Endothelial cell of umbilical vein (primary cell): Measurements from ENCODE around the gene ARMC8. TPM values are rescaled to one million over a fixed set of nuclear protein-coding genes. Genes with fewer than 3 reads are reported as not detected.

Experiments
- BruUV-seq: library from RNA; stranded (reverse); fragments of 400-500 nt; replicated peaks from 2 replicates; lab custom pipeline; 2021; lab: Mats Ljungman, UMichigan
- CTCF ChIA-PET: fragments of 300-600, 350-600 bp; sonication (Branson Sonifier 250); formaldehyde crosslinking; loops from one replicate; lab custom pipeline; 2021; ENCODE audit warnings: antibody characterized with exemption, inconsistent platforms; lab: Charles Lee
- POLR2A ChIA-PET: fragments of 300-600, 350-600 bp; sonication (Branson Sonifier 250); formaldehyde crosslinking; loops from one replicate; lab custom pipeline; 2021; ENCODE audit warnings: antibody characterized with exemption, inconsistent platforms; lab: Charles Lee
- DNase-seq: peaks from one replicate; pipeline ENCODE4 v3.0.0-alpha.2; 2011; ENCODE audit warnings: low read depth, low spot score
- FAIRE-seq: peaks from 2 replicates; lab custom pipeline; 2011; peaks lifted over from hg19 to GRCh38; lab: Jason Lieb, UNC
- H2AFZ ChIP-seq: 2 replicates; pipeline ENCODE4 v1.6.0; 2012; ENCODE audit warnings: low read depth, low read length, control low read depth, inconsistent platforms
- H3K27ac ChIP-seq: 2 replicates; pipeline ENCODE4 v1.5.1; 2011; ENCODE audit warnings: low read depth, mild to moderate bottlenecking, control low read depth, low read length, moderate library complexity; ENCODE audit not compliant: insufficient read depth
- H3K27me3 ChIP-seq, 2 experiments: 2 replicates each; pipeline versions ENCODE4 v1.6.0 to v1.6.1; 2011; ENCODE audit warnings: low read length in 2 of 2, mixed read lengths in 1 of 2; ENCODE audit not compliant: control insufficient read depth in 2 of 2, insufficient read depth in 2 of 2
- H3K36me3 ChIP-seq, 2 experiments: 2 replicates in 1 of 2; 3 replicates in 1 of 2; pipeline ENCODE4 v1.5.1; 2011; ENCODE audit warnings: low read length in 2 of 2, mild to moderate bottlenecking in 1 of 2, moderate library complexity in 1 of 2; ENCODE audit not compliant: control insufficient read depth in 2 of 2, insufficient read depth in 2 of 2; ENCODE audit errors: extremely low read depth in 1 of 2
- H3K4me1 ChIP-seq: 3 replicates; pipeline ENCODE4 v1.5.1; 2011; ENCODE audit warnings: mild to moderate bottlenecking, low read length; ENCODE audit not compliant: control insufficient read depth, insufficient read depth; ENCODE audit errors: extremely low read depth
- H3K4me2 ChIP-seq: 2 replicates; pipeline ENCODE4 v1.6.1; 2011; ENCODE audit warnings: low read length, control low read depth, mixed read lengths; ENCODE audit not compliant: insufficient read depth
- H3K4me3 ChIP-seq, 3 experiments: fragments of 200-600 bp in 1 of 3; sonication (generic), shearing (Covaris generic) in 1 of 3; replicated peaks in 1 of 3; 2 replicates each; pipeline ENCODE4 v1.5.1; 2011 to 2016; ENCODE audit warnings: control low read depth in 3 of 3, low read length in 3 of 3, mild to moderate bottlenecking in 2 of 3, inconsistent platforms in 1 of 3, low read depth in 1 of 3, moderate library complexity in 1 of 3; ENCODE audit not compliant: insufficient read depth in 1 of 3
- H3K79me2 ChIP-seq: 2 replicates; pipeline ENCODE4 v1.6.0; 2012; ENCODE audit warnings: low read length, inconsistent platforms; ENCODE audit not compliant: control insufficient read depth, insufficient read depth
- H3K9ac ChIP-seq: replicated peaks from 2 replicates; pipeline ENCODE3; 2011; ENCODE audit warnings: low read length, control low read depth; ENCODE audit not compliant: insufficient read depth; ENCODE audit errors: extremely low read depth
- H3K9me1 ChIP-seq: replicated peaks from 3 replicates; pipeline ENCODE4 v1.6.0; 2011; ENCODE audit warnings: mild to moderate bottlenecking, low read length; ENCODE audit not compliant: control insufficient read depth, insufficient read depth; ENCODE audit errors: extremely low read depth
- H3K9me3 ChIP-seq: replicated peaks from 2 replicates; pipeline ENCODE4 v1.5.1; 2012; ENCODE audit warnings: low read length, inconsistent platforms; ENCODE audit not compliant: control insufficient read depth, insufficient read depth
- H4K20me1 ChIP-seq: replicated peaks from 2 replicates; pipeline ENCODE3; 2011; ENCODE audit warnings: mild to moderate bottlenecking, low read length; ENCODE audit not compliant: control insufficient read depth, insufficient read depth; ENCODE audit errors: extremely low read depth
- EZH2 ChIP-seq: IDR thresholded peaks from 2 replicates; pipeline ENCODE4 v1.6.1; 2012; ENCODE audit warnings: borderline replicate concordance, low read depth, mild to moderate bottlenecking, moderate library complexity, low read length, inconsistent platforms; ENCODE audit not compliant: severe bottlenecking
- FOS ChIP-seq: IDR thresholded peaks from 2 replicates; pipeline ENCODE4 v1.6.1; 2011; ENCODE audit warnings: mild to moderate bottlenecking, low read length, moderate library complexity, borderline replicate concordance; ENCODE audit not compliant: insufficient read depth
- GATA2 ChIP-seq: IDR thresholded peaks from 2 replicates; pipeline ENCODE4 v1.7.0; 2011; ENCODE audit warnings: low read depth, mild to moderate bottlenecking, moderate library complexity, mixed read lengths, low read length; ENCODE audit not compliant: insufficient read length, insufficient read depth
- JUN ChIP-seq: IDR thresholded peaks from 2 replicates; pipeline ENCODE4 v1.6.1; 2011; ENCODE audit warnings: borderline replicate concordance, low read depth; ENCODE audit not compliant: insufficient read length, insufficient read depth
- MYC ChIP-seq: IDR thresholded peaks from one replicate; pipeline ENCODE4 v1.6.1; 2011; ENCODE audit warnings: mild to moderate bottlenecking, low read depth, low read length
- POLR2A ChIP-seq: IDR thresholded peaks from 2 replicates; pipeline ENCODE4 v1.6.1; 2012; ENCODE audit warnings: low read depth, mild to moderate bottlenecking, control low read depth, low read length
- POLR2AphosphoS5 ChIP-seq: IDR thresholded peaks from 2 replicates; pipeline ENCODE4 v1.6.1; 2012; ENCODE audit warnings: low read depth, mild to moderate bottlenecking, control low read depth, low read length, moderate library complexity; ENCODE audit not compliant: insufficient read depth
- dilution Hi-C: fragments of 300-500 bp; cut with MboI; formaldehyde crosslinking; loops from one replicate; pipeline ENCODE4 v1.15.0; 2019; ENCODE audit warnings: low sequenced_read_pairs; ENCODE audit not compliant: extremely low pct_ligation_motif_present
- intact Hi-C: fragments of 100-400 bp; cut with micrococcal nuclease; formaldehyde crosslinking; loops from one replicate; pipeline ENCODE4 v1.10.0; 2022
- polyA plus RNA-seq, 4 experiments: library from polyadenylated mRNA; depleted of rRNA in 3 of 4; stranded (reverse) in 3 of 4; unstranded in 1 of 4; fragments of >200 nt; gene quantifications; 2 replicates each; pipeline versions ENCODE4 v1.2.1 to v1.2.3, GENCODE V29; 2011 to 2012; ENCODE audit warnings: missing spikeins in 1 of 4
- total RNA-seq: library from RNA; stranded (reverse); gene quantifications from 2 replicates; pipeline ENCODE4 v1.2.3, GENCODE V29; 2021
- TF ChIP-seq, protein P1 (sequence below), 2 donors: IDR thresholded peaks; 1 replicate in 1 of 2; 2 replicates in 1 of 2; pipeline ENCODE4 v1.5.1; 2011; ENCODE audit warnings: low read length in 2 of 2, mild to moderate bottlenecking in 2 of 2, moderate library complexity in 2 of 2, control low read depth in 1 of 2, inconsistent platforms in 1 of 2, low read depth in 1 of 2; ENCODE audit not compliant: insufficient read depth in 1 of 2; ENCODE audit errors: extremely low read depth in 1 of 2
- TF ChIP-seq, protein P2 (sequence below): IDR thresholded peaks from 2 replicates; pipeline ENCODE4 v1.6.1; 2011; ENCODE audit not compliant: insufficient read depth, insufficient read length

The ARMC8 gene
- total and polyA plus RNA-seq, 2 donors (not counting 3 experiments of a cell fraction or from before 2014, with no cell fraction given) = 39.6 to 46.0 TPM

DNA sequence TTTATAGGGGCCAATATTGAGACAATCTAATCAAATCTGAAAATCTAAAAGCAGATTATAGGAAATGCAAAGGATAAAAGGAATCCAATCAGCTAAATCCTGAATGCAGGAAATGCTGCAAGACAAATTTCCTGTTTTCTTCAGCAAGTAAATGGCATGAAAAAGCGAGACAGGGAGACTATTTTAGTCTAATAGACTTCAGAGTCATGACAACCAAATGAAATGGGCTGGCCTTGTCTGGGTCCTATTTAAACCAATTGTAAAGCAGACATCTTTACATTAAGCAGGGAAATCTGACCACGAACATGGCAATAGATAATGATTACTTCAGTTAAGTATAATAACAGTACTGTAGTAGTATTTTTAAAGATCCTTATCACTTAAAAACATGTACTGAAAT, 14.5 kb upstream of the ARMC8 start:
- no peak for DNase-seq
- Histone ChIP-seq H3K9ac (no peak overlapping the region), H3K36me3 (no peaks in the 10 kb centered on the region), H3K27me3 (no peaks in the 10 kb centered on the region), H3K4me2 (no peak overlapping the region), H4K20me1 (no peaks in the 10 kb centered on the region), H3K27ac (no peak overlapping the region), H3K9me1 (no peaks in the 10 kb centered on the region), H2AFZ (no peak overlapping the region), H3K4me3 (no peak overlapping the region), H3K79me2 (peaks cover 17% of the 10 kb centered on the region), H3K4me1 (peaks cover 13% of the 10 kb centered on the region), H3K9me3 (no peaks in the 10 kb centered on the region)
- TF ChIP-seq MYC = no peak
- TF ChIP-seq, protein P1, sequence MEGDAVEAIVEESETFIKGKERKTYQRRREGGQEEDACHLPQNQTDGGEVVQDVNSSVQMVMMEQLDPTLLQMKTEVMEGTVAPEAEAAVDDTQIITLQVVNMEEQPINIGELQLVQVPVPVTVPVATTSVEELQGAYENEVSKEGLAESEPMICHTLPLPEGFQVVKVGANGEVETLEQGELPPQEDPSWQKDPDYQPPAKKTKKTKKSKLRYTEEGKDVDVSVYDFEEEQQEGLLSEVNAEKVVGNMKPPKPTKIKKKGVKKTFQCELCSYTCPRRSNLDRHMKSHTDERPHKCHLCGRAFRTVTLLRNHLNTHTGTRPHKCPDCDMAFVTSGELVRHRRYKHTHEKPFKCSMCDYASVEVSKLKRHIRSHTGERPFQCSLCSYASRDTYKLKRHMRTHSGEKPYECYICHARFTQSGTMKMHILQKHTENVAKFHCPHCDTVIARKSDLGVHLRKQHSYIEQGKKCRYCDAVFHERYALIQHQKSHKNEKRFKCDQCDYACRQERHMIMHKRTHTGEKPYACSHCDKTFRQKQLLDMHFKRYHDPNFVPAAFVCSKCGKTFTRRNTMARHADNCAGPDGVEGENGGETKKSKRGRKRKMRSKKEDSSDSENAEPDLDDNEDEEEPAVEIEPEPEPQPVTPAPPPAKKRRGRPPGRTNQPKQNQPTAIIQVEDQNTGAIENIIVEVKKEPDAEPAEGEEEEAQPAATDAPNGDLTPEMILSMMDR (IDR thresholded peaks at IDR 0.05; ENCODE audit: extremely low read depth in 1 of 2, insufficient read depth in 1 of 2, low read depth in 1 of 2, low read length in 2 of 2) = no peak
- TF ChIP-seq JUN = no peak
- no peak for TF ChIP-seq GATA2
- TF ChIP-seq, protein P2, sequence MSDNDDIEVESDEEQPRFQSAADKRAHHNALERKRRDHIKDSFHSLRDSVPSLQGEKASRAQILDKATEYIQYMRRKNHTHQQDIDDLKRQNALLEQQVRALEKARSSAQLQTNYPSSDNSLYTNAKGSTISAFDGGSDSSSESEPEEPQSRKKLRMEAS = no peak
- no peak for TF ChIP-seq EZH2
- no peak for TF ChIP-seq POLR2AphosphoS5
- no peak for TF ChIP-seq POLR2A
- TF ChIP-seq FOS = no peak
- ChIA-PET POLR2A (interaction anchor here (0.7 kb wide), 1 partner anchor 477 kb away, joined by 3 read pairs; no protein-coding TSS in a partner anchor), CTCF (interaction anchor here (1.0 to 2.8 kb wide), 2 partner anchors 14 to 57 kb away, joined by 3 to 17 read pairs; partner anchors contain the start of genes ARMC8 and DZIP1L)
- peak; percentile 35 for FAIRE-seq
- dilution Hi-C loops (no loop called here), intact Hi-C loops (loop anchor here (5.0 kb wide), 1 partner anchor 105 kb away; no protein-coding TSS in a partner anchor)
- BruUV-seq = no TSS peak
